Ishikawa (cell line): ENCODE results near the gene TMEM132D.

Experiments used
- CEBPB ChIP-seq: IDR thresholded peaks from 2 replicates; pipeline ENCODE4 v1.6.1; 2012
- CREB1 ChIP-seq: IDR thresholded peaks from 2 replicates; pipeline ENCODE4 v1.6.1; 2012; ENCODE audit warnings: low read depth
- EGR1 ChIP-seq: IDR thresholded peaks from 2 replicates; pipeline ENCODE4 v1.6.1; 2012
- EP300 ChIP-seq: IDR thresholded peaks from 2 replicates; pipeline ENCODE4 v1.6.1; 2012; ENCODE audit warnings: borderline replicate concordance
- FOXM1 ChIP-seq: IDR thresholded peaks from 2 replicates; pipeline ENCODE4 v1.6.1; 2012; ENCODE audit warnings: low read depth, borderline replicate concordance
- NFIC ChIP-seq: IDR thresholded peaks from 2 replicates; pipeline ENCODE4 v1.6.1; 2012
- RAD21 ChIP-seq: IDR thresholded peaks from 2 replicates; pipeline ENCODE4 v1.6.1; 2012; ENCODE audit warnings: low read depth
- TAF1 ChIP-seq: IDR thresholded peaks from 2 replicates; pipeline ENCODE4 v1.6.1; 2012; ENCODE audit warnings: low read depth, mild to moderate bottlenecking
- TCF12 ChIP-seq: IDR thresholded peaks from 2 replicates; pipeline ENCODE4 v1.6.1; 2012; ENCODE audit warnings: low read depth
- TEAD4 ChIP-seq: IDR thresholded peaks from 2 replicates; pipeline ENCODE4 v1.6.1; 2012
- YY1 ChIP-seq: IDR thresholded peaks from 2 replicates; pipeline ENCODE4 v1.6.1; 2012; ENCODE audit warnings: low read depth
- ZBTB7A ChIP-seq: IDR thresholded peaks from 2 replicates; pipeline ENCODE4 v1.6.1; 2012; ENCODE audit warnings: low read depth
- TF ChIP-seq, protein P1 (sequence below): IDR thresholded peaks from 2 replicates; pipeline ENCODE4 v1.6.1; 2012
- TF ChIP-seq, protein P2 (sequence below): IDR thresholded peaks from 2 replicates; pipeline ENCODE4 v1.6.1; 2012
- TF ChIP-seq, protein P3 (sequence below): IDR thresholded peaks from 2 replicates; pipeline ENCODE4 v1.6.1; 2012; ENCODE audit warnings: low read depth, mild to moderate bottlenecking

Gene TMEM132D

DNA sequence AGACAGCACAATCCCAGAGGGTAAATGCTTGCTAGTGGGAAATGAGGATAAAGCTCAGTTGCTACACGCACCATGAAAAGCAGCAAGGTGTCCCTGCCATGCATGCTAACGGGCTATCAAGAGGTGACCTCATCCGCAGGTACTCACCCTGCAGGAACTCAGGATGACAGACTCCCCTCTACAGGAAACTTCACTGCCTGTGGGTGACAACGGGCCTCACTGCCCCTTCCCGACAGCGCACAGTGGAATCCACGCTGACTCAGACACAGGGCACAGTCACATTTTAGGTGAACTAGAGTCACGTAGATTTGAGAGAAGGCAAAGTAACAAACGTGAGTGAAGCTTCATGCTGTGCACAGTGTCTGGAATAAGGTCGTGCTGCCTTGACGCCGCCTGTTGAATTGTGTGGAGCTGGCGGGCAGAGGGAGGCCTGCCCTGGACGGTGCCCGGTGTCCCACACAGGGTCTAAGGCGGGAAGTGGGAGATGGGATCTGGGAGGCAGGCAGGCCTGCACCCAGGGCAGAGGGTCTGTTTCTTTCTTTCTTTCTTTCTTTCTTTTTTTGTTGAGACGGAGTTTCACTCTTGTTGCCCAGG lies 331.8 kb downstream of the TMEM132D start:
- no peak for TF ChIP-seq TEAD4
- TF ChIP-seq, protein P1, sequence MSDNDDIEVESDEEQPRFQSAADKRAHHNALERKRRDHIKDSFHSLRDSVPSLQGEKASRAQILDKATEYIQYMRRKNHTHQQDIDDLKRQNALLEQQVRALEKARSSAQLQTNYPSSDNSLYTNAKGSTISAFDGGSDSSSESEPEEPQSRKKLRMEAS, result no peak
- TF ChIP-seq ZBTB7A, result no peak
- TF ChIP-seq FOXM1, result no peak
- TF ChIP-seq, protein P2, sequence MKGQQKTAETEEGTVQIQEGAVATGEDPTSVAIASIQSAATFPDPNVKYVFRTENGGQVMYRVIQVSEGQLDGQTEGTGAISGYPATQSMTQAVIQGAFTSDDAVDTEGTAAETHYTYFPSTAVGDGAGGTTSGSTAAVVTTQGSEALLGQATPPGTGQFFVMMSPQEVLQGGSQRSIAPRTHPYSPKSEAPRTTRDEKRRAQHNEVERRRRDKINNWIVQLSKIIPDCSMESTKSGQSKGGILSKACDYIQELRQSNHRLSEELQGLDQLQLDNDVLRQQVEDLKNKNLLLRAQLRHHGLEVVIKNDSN, result no peak
- no peak for TF ChIP-seq TCF12
- TF ChIP-seq CREB1, result no peak
- TF ChIP-seq, protein P3, sequence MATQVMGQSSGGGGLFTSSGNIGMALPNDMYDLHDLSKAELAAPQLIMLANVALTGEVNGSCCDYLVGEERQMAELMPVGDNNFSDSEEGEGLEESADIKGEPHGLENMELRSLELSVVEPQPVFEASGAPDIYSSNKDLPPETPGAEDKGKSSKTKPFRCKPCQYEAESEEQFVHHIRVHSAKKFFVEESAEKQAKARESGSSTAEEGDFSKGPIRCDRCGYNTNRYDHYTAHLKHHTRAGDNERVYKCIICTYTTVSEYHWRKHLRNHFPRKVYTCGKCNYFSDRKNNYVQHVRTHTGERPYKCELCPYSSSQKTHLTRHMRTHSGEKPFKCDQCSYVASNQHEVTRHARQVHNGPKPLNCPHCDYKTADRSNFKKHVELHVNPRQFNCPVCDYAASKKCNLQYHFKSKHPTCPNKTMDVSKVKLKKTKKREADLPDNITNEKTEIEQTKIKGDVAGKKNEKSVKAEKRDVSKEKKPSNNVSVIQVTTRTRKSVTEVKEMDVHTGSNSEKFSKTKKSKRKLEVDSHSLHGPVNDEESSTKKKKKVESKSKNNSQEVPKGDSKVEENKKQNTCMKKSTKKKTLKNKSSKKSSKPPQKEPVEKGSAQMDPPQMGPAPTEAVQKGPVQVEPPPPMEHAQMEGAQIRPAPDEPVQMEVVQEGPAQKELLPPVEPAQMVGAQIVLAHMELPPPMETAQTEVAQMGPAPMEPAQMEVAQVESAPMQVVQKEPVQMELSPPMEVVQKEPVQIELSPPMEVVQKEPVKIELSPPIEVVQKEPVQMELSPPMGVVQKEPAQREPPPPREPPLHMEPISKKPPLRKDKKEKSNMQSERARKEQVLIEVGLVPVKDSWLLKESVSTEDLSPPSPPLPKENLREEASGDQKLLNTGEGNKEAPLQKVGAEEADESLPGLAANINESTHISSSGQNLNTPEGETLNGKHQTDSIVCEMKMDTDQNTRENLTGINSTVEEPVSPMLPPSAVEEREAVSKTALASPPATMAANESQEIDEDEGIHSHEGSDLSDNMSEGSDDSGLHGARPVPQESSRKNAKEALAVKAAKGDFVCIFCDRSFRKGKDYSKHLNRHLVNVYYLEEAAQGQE, result no peak

DNA sequence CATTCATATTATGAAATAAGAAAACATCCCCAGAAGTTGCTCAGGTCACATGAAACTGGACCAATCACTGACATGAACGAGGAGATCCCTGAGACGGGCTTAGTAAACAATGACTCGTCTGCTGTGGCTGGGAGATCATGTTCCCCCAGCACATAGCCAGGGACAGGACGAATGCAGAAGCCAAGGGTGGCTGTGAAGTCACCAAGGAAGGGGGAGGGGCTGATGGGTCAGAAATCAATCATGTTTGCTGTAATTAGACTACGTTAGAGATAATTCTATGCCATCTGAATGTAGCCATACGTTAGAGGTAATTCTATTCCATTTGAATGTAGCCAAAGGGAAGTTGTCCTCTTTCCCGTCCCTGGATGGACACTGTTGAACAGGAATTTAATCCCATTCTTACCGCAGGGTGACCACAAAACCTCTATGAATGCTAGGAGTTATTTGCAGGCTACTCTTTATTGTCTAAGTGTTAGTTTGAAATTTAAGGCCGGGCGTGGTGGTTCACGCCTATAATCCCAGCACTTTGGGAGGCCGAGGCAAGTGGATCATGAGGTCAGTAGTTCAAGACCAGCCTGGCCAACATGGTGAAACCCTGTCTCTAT lies 332.9 kb downstream of the TMEM132D start:
- TF ChIP-seq TCF12 (no peak), TAF1 (no peak), FOXM1 (no peak), CREB1 (no peak), TEAD4 (no peak), RAD21 (no peak), EGR1 (no peak), NFIC (no peak), ZBTB7A (no peak), EP300 (no peak), YY1 (no peak), CEBPB (no peak)
- TF ChIP-seq, protein P2, result no peak
- TF ChIP-seq, protein P3, result no peak
- TF ChIP-seq, protein P1, result no peak

DNA sequence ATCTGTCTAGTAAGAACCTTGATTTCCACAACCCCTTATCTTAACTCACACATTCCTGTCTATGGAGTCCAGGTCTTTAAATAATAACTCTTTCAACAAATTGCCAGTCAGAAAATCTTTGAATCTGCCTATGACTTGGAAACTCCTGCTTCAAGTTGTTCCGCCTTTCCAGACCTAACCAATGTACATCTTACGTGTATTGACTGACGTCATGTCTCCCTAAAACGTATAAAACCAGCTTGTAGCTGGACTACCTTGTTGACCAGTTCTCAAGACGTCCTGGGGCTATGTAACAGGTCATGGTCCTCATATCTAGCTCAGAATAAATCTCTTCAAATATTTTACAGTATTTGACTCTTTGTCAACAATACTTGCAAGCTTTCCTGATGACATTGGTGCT lies 337.0 kb downstream of the TMEM132D start:
- TF ChIP-seq EGR1 (no peak), CREB1 (no peak), CEBPB (no peak), YY1 (no peak), NFIC (no peak), TEAD4 (no peak), TCF12 (no peak)
- TF ChIP-seq, protein P2, result no peak

GRCh38 chr12:129564768-129565167 lies 339.1 kb downstream of the TMEM132D start:
- TF ChIP-seq FOXM1 (no peak), RAD21 (no peak), EP300 (no peak), TAF1 (no peak), TEAD4 (no peak), ZBTB7A (no peak), TCF12 (no peak), NFIC (no peak)
- TF ChIP-seq, protein P2, result no peak
- TF ChIP-seq, protein P1, result no peak

GRCh38 chr12:129563266-129563665 lies 340.6 kb downstream of the TMEM132D start:
- TF ChIP-seq NFIC (no peak), TEAD4 (no peak), CREB1 (no peak), YY1 (no peak), EGR1 (no peak), CEBPB (no peak)
- TF ChIP-seq, protein P1, result no peak
- TF ChIP-seq, protein P2, result no peak
